NOMO-1 (cell line): ENCODE measurements around the gene IAH1.

Source experiments
- DNase-seq, 2 experiments: peaks; one replicate each; lab custom pipeline; 2025; ENCODE audit not compliant: unreplicated experiment in 2 of 2; lab: John Stamatoyannopoulos, UW

Gene IAH1

DNA sequence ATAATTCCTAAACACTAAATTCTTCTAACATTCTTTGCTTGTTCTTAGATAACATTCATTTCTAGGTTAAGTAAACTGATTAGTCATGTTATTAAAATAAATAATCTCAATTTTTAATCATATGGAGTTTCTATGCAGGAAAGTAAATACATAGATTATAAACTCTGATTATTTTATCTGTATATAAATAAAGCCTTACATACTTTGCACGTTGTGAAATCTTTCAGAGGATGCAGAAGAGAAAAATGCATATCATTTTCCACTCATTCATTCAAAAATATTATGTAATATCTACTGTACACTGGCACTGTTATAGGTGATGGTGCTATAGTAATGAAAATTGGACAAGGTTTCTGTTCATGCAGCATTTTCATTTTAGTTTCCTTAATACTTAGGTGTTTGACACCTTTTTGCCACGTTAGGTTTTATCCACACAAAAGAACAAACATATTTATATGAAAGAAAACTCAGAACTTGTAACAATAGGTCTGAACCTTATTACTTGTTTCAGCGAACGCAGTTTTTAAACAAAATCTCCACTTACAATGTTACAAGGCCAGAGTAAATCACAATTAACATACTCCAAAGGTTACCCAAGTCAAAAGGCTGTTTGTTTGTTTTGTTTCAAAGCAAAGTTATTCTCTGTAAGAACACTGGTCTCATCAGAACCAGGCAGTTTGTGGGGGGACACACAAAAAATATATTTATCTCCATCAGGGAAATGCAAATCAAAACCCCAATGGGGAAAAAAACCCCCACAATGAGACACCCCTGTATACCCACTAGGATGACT is 53.8 kb downstream of the IAH1 start:
- DNase-seq: no peak

DNA sequence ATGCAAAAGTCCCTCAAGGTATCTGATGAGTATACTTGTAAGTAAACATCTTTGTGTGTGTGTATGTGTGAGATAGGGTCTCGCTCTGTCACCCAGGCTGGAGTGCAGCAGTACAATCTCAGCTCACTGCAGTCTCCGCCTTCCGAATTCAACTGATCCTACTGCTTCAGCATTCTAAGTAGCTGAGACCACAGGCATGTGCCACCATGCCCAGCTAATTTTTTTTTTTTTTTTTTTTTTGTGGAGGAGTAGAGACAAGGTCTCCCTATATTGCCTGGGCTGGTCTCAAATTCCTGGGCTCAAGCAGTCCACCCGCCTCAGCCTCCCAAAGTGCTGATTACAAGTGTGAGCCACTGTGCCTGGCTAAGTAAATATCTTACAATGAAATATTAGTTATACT is 58.1 kb downstream of the IAH1 start:
- DNase-seq: no peak

DNA sequence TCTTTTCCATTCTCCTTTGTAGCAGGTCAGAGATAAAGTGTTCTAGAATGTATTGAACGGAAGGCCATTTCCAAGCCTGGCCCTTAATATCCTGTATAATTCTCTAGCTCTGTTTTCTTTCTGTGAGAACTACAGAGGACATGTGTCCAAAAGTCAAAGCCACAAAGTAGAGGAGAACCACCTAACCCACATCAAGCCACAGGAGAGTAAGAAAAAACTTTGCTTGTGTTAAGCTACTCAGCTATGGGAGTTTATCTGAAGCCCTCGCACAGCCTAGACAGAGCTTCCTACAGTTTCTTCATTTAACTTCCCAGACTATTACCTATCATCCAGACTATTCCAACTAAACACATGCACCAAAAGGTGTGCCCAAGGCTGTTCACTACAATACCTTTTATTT is 59.3 kb downstream of the IAH1 start:
- no peak for DNase-seq

DNA sequence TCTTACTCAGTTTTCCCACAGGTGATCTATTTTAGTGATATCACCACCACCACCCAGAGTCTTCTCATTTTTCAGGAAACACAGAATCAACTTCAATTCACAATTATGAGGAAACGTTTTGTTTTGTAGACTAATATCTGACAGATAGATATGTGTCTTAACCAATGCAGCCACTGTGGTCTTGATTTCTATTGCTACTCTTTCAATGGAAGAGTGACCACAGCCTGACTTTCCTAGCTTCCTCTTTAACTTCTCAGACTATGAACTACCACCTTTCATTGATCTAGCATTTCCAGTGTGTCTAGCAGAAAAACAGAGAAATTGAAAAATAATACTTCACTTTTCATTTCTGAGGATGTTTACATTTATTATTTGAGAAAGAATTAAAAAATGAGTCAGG is 60.8 kb downstream of the IAH1 start:
- DNase-seq: peak in 1 of 2 experiments; percentile 53

DNA sequence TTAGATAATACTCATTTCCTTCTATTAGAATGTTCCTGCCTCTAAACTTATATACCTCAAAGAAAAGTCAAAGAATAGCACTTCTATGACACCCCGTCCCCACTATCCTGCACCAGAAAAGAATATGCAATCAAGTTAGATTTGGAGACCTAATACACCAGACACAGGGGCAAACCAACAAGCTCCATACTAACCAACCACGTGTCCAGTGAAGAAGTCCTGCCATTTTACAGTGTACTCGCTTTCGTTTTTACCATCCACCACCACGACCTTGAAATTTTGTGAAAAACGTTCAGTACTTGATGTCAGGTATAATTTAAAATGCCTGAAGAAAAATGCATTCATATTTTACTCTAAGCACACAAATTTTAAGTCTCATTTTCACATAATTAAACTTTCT is 62.2 kb downstream of the IAH1 start:
- no peak for DNase-seq

DNA sequence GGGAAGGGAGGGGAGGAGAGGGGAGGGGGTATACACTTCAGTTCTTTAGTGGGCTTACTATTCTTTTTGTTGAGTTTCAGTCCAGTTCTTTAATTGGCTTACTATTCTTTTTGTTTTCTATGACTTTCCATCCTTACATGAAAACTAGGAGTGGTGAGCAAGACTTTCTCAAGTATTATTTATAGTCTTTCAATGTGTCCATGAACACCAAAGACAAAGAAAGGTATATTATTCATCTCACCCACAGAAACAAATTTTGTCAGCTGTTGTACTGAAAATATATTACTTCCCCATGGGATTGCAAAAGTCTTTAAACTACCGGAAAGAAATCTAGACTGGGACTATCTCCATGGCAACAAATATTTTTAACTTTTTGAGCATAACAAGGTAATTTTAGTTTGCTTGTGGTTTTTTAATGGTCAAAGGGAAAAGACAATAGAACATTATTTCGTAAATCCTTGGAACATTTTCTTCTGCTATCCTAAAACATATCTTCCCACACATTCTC is 63.7 kb downstream of the IAH1 start:
- peak; percentile 83 to 97 for DNase-seq
